Transverse colon (tissue), 4 donors: ENCODE measurements around the gene MYRF. TPM values are rescaled to one million over a fixed set of nuclear protein-coding genes. Genes with fewer than 3 reads are reported as not detected.

Experiments
- DNase-seq: peaks from one replicate; pipeline ENCODE4 v3.0.0-alpha.2; 2019
- H3K27ac ChIP-seq, 4 donors: fragments of 200-600 bp; sonication (generic); 2 replicates each; pipeline ENCODE4 v1.5.1; 2016 to 2018; ENCODE audit warnings: inconsistent platforms in 4 of 4
- H3K27me3 ChIP-seq: fragments of 200-600 bp; sonication (generic); 2 replicates; pipeline ENCODE4 v1.5.1; 2017; ENCODE audit warnings: inconsistent platforms
- H3K36me3 ChIP-seq, 4 donors: fragments of 200-600 bp; sonication (generic); 2 replicates each; pipeline ENCODE4 v1.5.1; 2017 to 2019; ENCODE audit warnings: inconsistent platforms in 4 of 4
- H3K4me1 ChIP-seq, 4 donors: fragments of 200-600 bp; sonication (generic); 2 replicates each; pipeline ENCODE4 v1.5.1; 2017 to 2020; ENCODE audit warnings: inconsistent platforms in 4 of 4
- H3K4me3 ChIP-seq, 4 donors: fragments of 200-600 bp; sonication (generic); 1 replicate in 1 of 4; 2 replicates in 3 of 4; pipeline versions ENCODE4 v1.5.1 to v1.6.1; 2017 to 2019; ENCODE audit warnings: inconsistent platforms in 4 of 4
- H3K9me3 ChIP-seq, 2 donors: fragments of 200-600 bp; sonication (generic); 2 replicates each; pipeline ENCODE4 v1.5.1; 2017 to 2019; ENCODE audit warnings: inconsistent platforms in 2 of 2
- CTCF ChIP-seq, 5 experiments: fragments of 200-600 bp in 3 of 5; fragments of 450-650 bp in 2 of 5; sonication (generic) in 3 of 5; IDR thresholded peaks; 1 replicate in 2 of 5; 2 replicates in 3 of 5; pipeline ENCODE4 v1.5.1; 2016 to 2017; ENCODE audit warnings: antibody characterized with exemption in 5 of 5, inconsistent platforms in 3 of 5, mild to moderate bottlenecking in 2 of 5, moderate library complexity in 1 of 5
- EP300 ChIP-seq: sonication (generic); formaldehyde crosslinking; IDR thresholded peaks from one replicate; pipeline ENCODE4 v1.6.1; 2017; ENCODE audit warnings: antibody characterized with exemption, low read depth
- POLR2A ChIP-seq: fragments of 450-650 bp; IDR thresholded peaks from one replicate; pipeline ENCODE4 v1.6.1; 2016; ENCODE audit warnings: antibody characterized with exemption, mild to moderate bottlenecking, moderate library complexity
- POLR2AphosphoS5 ChIP-seq, 3 donors: sonication (generic); formaldehyde crosslinking; IDR thresholded peaks; one replicate each; pipeline ENCODE4 v1.6.1; 2016; ENCODE audit warnings: antibody characterized with exemption in 3 of 3
- WGBS, 2 donors: methylation state at CpG; one replicate each; pipeline ENCODE4 v1.1.5; 2018; ENCODE audit warnings: low coverage in 1 of 2; 5-methylcytosine and 5-hydroxymethylcytosine counted together
- in situ Hi-C, 4 donors: fragments of 200-750 bp; cut with MboI; loops; one replicate each; pipeline versions ENCODE4 v1.15.0 to v1.15.1; 2017; ENCODE audit warnings: low sequenced_read_pairs in 3 of 4, low pct_ligation_motif_present in 1 of 4, low pct_unique_long_range_greater_than_20kb in 1 of 4
- intact Hi-C: fragments of 100-400 bp; cut with DNase I; formaldehyde crosslinking; loops from one replicate; pipeline ENCODE4 v1.15.1; 2023; ENCODE audit warnings: low total_unique reads
- total RNA-seq, 4 donors: library from RNA; depleted of rRNA; stranded (reverse); fragments of >200 nt; gene quantifications; one replicate each; pipeline ENCODE4 v1.1.0, GENCODE V29; 2016

MYRF gene
- total RNA-seq, 4 donors from 2014 or later, result 2.0 to 14.2 (median 10.7) TPM

DNA sequence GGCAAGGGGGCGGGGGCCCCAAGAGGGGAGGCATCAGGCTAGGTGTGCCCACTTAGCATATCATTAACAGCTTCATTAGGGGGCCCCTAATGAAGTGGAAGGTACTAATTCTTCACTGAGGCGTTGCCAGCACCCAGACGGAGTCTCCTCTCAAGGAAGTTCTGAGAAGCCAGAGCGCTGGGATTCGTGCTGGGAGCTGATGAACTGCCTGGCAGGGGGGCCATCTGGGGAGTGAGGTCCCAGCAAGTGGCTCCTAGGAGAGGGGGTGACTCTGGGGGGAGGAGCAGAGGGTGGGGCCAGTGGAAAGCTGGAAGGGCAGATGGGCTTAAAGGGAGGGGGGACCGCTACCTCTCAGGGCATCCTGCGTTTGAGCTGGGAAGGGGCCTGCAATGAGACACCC, 42.4 kb upstream of the MYRF start:
- no peaks in the 10 kb centered on the region for H3K27me3 ChIP-seq
- no peak for DNase-seq
- H3K36me3 ChIP-seq, result no peaks in the 10 kb centered on the region
- intact Hi-C loops, result no loop called here
- H3K4me1 ChIP-seq, result peaks cover 0 to 20% (median 16%) of the 10 kb centered on the region in 4 donors
- in situ Hi-C loops, result no loop called here
- TF ChIP-seq POLR2A, result no peak
- TF ChIP-seq CTCF (IDR thresholded peaks at IDR 0.05), result no peak
- no peak for TF ChIP-seq POLR2AphosphoS5 (IDR thresholded peaks at IDR 0.05)
- no peak for TF ChIP-seq EP300
- no peaks in the 10 kb centered on the region for H3K9me3 ChIP-seq
- H3K4me3 ChIP-seq, result no peak overlapping the region
- 81% methylated on average over 7 of the region's 7 CpGs; no CpG with 5 or more reads in 1 of the 2 donors for WGBS, 2 donors
- no peak overlapping the region for H3K27ac ChIP-seq

DNA sequence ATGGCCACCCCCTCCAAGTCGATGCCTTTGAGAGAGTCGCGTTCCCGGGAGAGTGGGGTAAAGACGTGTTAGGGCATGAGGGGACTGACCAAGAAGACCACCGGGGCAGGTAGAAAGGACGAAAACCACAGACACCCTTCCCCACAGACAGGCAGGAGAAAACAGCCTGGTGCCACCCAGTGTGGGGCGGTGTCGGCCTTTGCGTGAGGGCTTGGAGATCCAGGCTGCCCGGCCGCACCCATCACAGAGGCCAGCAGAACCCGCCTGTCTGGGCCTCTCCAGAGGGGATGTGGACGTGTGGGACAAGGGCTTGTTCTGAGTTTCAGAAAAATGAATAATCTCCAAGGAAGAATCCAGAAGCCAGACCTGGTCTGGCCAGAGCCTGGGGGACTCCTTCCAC, 41.4 kb upstream of the MYRF start:
- Histone ChIP-seq H3K9me3 (no peaks in the 10 kb centered on the region), H3K4me3 (no peak overlapping the region), H3K27ac (no peak overlapping the region), H3K27me3 (no peaks in the 10 kb centered on the region), H3K4me1 (peaks cover 0 to 24% (median 17%) of the 10 kb centered on the region in 4 donors), H3K36me3 (no peaks in the 10 kb centered on the region)
- in situ Hi-C loops (no loop called here), intact Hi-C loops (no loop called here)
- no peak for DNase-seq
- no peak for TF ChIP-seq POLR2A
- no peak for TF ChIP-seq POLR2AphosphoS5 (IDR thresholded peaks at IDR 0.05)
- TF ChIP-seq EP300, result no peak
- no peak for TF ChIP-seq CTCF (IDR thresholded peaks at IDR 0.05)
- WGBS, 2 donors, result 76 to 93% methylated on average over 6 to 14 of the region's 14 CpGs

GRCh38 chr11:61711498-61711897, 40.9 kb upstream of the MYRF start:
- no peak for TF ChIP-seq CTCF (IDR thresholded peaks at IDR 0.05)
- Histone ChIP-seq H3K27me3 (no peaks in the 10 kb centered on the region), H3K4me3 (no peak overlapping the region), H3K27ac (no peak overlapping the region), H3K4me1 (peaks cover 0 to 26% (median 20%) of the 10 kb centered on the region in 4 donors), H3K9me3 (no peaks in the 10 kb centered on the region), H3K36me3 (no peaks in the 10 kb centered on the region)
- 72% methylated on average over 6 of the region's 6 CpGs; no CpG with 5 or more reads in 1 of the 2 donors for WGBS, 2 donors
- DNase-seq, result no peak
- intact Hi-C loops (no loop called here), in situ Hi-C loops (no loop called here)

DNA sequence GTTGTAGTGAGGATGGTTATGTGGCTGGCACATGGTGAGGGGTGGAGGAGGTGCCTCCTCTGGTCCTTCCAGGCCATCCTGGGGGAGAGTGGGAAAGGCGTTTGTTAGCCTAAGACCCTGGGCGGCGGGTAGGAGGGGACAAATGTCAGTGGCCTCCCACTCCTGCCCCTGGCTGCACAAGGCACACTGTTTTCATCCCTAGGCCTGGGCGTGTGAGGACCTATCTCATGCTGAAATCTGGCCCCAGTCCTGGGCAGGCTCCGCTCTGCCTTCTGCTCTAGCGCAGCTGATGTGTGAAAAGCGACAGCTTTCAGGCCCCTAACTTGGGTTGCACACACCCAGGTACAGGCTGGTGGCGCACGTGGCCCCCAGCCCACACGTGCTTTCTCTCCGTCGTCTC, 40.1 kb upstream of the MYRF start:
- no peak for DNase-seq
- TF ChIP-seq POLR2A (no peak), EP300 (no peak), CTCF (IDR thresholded peaks at IDR 0.05) (no peak), POLR2AphosphoS5 (IDR thresholded peaks at IDR 0.05) (no peak)
- in situ Hi-C loops, result no loop called here
- intact Hi-C loops, result no loop called here
- Histone ChIP-seq H3K27ac (no peak overlapping the region), H3K36me3 (no peaks in the 10 kb centered on the region), H3K4me1 (peaks cover 0 to 25% (median 19%) of the 10 kb centered on the region in 4 donors), H3K4me3 (no peak overlapping the region), H3K9me3 (no peaks in the 10 kb centered on the region), H3K27me3 (no peaks in the 10 kb centered on the region)
- 88% methylated on average over 12 of the region's 12 CpGs; no CpG with 5 or more reads in 1 of the 2 donors for WGBS, 2 donors
